Upper lobe of left lung (tissue), 6 donors: Measurements from ENCODE around the gene SPCS1. TPM values are rescaled to one million over a fixed set of nuclear protein-coding genes. Genes with fewer than 3 reads are reported as not detected.

Experiments used
- ATAC-seq, 2 donors: fragments of 200-7000 bp; cut with Tn5 transposase; one replicate each; pipeline ENCODE4 v1.9.1; 2022; ENCODE audit warnings: mild to moderate bottlenecking in 2 of 2, moderate library complexity in 2 of 2; ENCODE audit not compliant: low FRiP score in 2 of 2
- DNase-seq, 2 donors: peaks; one replicate each; pipeline ENCODE4 v3.0.0-alpha.2; 2019 to 2020
- H3K27ac ChIP-seq, 4 donors: fragments of 200-600 bp; sonication (generic); one replicate each; pipeline ENCODE4 v1.5.1; 2016 to 2019
- H3K27me3 ChIP-seq, 4 donors: fragments of 200-600 bp; sonication (generic); one replicate each; pipeline ENCODE4 v1.5.1; 2017 to 2019
- H3K36me3 ChIP-seq, 4 donors: fragments of 200-600 bp; sonication (generic); one replicate each; pipeline ENCODE4 v1.5.1; 2016 to 2019
- H3K4me1 ChIP-seq, 4 donors: fragments of 200-600 bp; sonication (generic); one replicate each; pipeline ENCODE4 v1.5.1; 2018 to 2019
- H3K4me3 ChIP-seq, 4 donors: fragments of 200-600 bp; sonication (generic); one replicate each; pipeline ENCODE4 v1.5.1; 2017 to 2019; ENCODE audit warnings: mild to moderate bottlenecking in 2 of 4, moderate library complexity in 1 of 4
- H3K9me3 ChIP-seq, 4 donors: fragments of 200-600 bp; sonication (generic); one replicate each; pipeline ENCODE4 v1.5.1; 2018 to 2019
- EP300 ChIP-seq, 4 donors: sonication (generic); formaldehyde crosslinking; IDR thresholded peaks; one replicate each; pipeline ENCODE4 v1.5.1; 2017; ENCODE audit warnings: antibody characterized with exemption in 4 of 4, control low read depth in 2 of 4
- POLR2A ChIP-seq, 4 donors: fragments of 450-650 bp; IDR thresholded peaks; one replicate each; pipeline ENCODE4 v1.5.1; 2016 to 2017; ENCODE audit warnings: antibody characterized with exemption in 4 of 4, mild to moderate bottlenecking in 2 of 4
- POLR2AphosphoS5 ChIP-seq, 2 donors: sonication (generic); formaldehyde crosslinking; IDR thresholded peaks; one replicate each; pipeline ENCODE4 v1.5.1; 2017; ENCODE audit warnings: antibody characterized with exemption in 2 of 2
- WGBS, 2 donors: methylation state at CpG; one replicate each; pipeline ENCODE4 v1.1.5; 2017 to 2018; 5-methylcytosine and 5-hydroxymethylcytosine counted together
- total RNA-seq, 6 donors: library from RNA; depleted of rRNA in 4 of 6; stranded (reverse); fragments of >200 nt in 4 of 6; gene quantifications; one replicate each; pipeline versions ENCODE4 v1.1.0 to v1.2.1, GENCODE V29; 2016 to 2021
- TF ChIP-seq, protein P1 (sequence below), 6 experiments: fragments of 450-650 bp in 4 of 6; fragments of 200-600 bp in 2 of 6; sonication (generic) in 2 of 6; IDR thresholded peaks; one replicate each; pipeline ENCODE4 v1.5.1; 2016 to 2019; ENCODE audit warnings: antibody characterized with exemption in 6 of 6
- donor health status: DM: no; HTN: no; CAD: no; lungs with moderate emphysema.
- donor health status: DM: no; HTN: yes; CAD: no; lungs with severe emphysema.

Gene SPCS1
- total RNA-seq, 6 donors from 2014 or later, result 13.6 to 92.4 (median 77.6) TPM

DNA sequence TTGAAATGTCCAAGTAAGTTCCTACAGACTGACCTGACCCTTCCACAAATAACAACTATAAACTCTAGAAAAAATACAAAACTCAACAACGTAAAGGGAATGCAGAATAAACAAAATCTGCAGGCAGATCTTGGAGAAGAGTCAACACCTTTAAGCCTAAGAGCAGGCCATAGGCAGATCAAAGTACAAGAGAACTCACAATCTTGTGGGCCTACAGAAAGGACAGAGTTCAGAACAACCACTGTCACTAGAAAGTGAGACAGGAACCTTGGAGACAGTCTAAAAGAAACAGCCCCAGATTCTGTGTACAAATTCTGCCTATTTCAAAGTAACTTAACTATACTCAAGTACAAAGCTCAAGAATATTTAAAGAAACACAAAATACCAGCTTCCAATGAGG is 33.8 kb downstream of the SPCS1 start:
- no peak overlapping the region for H3K4me3 ChIP-seq
- H3K27me3 ChIP-seq, result no peaks in the 10 kb centered on the region
- DNase-seq (no peak), ATAC-seq (no peak)
- WGBS, 2 donors, result 67 to 80% methylated on average over 1 of the region's 1 CpG
- H3K4me1 ChIP-seq, result no peaks in the 10 kb centered on the region
- H3K9me3 ChIP-seq, result no peaks in the 10 kb centered on the region
- no peak overlapping the region for H3K27ac ChIP-seq
- peaks cover 26 to 96% (median 60%) of the 10 kb centered on the region in 4 donors for H3K36me3 ChIP-seq
- TF ChIP-seq POLR2A (IDR thresholded peaks at IDR 0.05) (no peak), EP300 (IDR thresholded peaks at IDR 0.05) (no peak), POLR2AphosphoS5 (IDR thresholded peaks at IDR 0.05) (no peak)
- TF ChIP-seq, protein P1, sequence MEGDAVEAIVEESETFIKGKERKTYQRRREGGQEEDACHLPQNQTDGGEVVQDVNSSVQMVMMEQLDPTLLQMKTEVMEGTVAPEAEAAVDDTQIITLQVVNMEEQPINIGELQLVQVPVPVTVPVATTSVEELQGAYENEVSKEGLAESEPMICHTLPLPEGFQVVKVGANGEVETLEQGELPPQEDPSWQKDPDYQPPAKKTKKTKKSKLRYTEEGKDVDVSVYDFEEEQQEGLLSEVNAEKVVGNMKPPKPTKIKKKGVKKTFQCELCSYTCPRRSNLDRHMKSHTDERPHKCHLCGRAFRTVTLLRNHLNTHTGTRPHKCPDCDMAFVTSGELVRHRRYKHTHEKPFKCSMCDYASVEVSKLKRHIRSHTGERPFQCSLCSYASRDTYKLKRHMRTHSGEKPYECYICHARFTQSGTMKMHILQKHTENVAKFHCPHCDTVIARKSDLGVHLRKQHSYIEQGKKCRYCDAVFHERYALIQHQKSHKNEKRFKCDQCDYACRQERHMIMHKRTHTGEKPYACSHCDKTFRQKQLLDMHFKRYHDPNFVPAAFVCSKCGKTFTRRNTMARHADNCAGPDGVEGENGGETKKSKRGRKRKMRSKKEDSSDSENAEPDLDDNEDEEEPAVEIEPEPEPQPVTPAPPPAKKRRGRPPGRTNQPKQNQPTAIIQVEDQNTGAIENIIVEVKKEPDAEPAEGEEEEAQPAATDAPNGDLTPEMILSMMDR (IDR thresholded peaks at IDR 0.05), result no peak

DNA sequence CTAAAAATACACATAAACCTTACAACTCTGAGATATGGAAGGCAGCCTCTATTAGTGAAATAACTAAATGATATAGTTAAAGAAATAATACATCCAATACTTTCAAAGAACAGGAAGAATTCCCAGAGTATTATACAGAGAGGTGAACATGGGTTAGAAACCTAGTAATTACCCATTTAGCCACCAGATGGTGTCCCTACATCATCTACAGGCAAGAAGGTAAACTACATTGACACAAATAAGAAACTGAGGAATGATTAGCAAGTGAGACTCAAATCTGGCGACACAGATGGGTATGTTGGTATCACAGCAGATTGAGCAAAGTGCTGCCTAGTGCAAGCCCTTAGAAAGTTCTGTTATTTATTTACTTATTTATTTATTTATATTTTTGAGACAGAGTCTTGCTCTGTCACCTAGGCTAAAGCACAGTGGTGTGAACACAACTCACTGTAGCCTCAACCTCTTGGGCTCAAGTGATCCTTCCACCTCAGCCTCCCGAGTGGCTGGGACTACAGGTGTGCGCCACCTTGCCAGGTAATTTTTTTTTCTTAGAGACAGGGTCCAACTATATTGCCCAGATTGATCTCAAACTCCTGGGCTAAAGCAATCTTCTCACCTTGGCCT is 36.6 kb downstream of the SPCS1 start:
- no peaks in the 10 kb centered on the region for H3K4me1 ChIP-seq
- peak in 1 of 2 donors; percentile 52 for ATAC-seq
- WGBS, 2 donors, result 78 to 80% methylated on average over 3 of the region's 3 CpGs

DNA sequence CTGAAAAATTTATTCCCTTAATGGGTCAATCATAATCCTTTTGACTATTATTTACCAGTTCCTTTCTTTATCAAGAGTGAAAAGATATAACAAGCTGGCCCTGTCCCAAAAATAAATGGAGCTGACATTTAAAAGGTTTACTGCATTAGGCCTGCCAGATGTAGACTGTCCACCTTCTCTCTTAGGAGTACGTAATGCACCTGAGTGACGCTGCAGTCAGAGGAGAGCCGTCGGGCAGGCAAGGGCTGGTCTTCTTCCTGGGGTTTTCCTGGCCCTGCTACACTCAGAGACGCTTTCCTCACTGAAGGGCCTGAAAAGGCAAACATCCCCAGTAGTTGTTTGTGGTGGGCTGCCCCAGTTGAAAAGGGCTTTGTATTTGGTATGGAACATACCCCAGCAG is 37.2 kb downstream of the SPCS1 start:
- DNase-seq (no peak), ATAC-seq (no peak)
- H3K27ac ChIP-seq, result no peak overlapping the region
- H3K4me3 ChIP-seq, result no peak overlapping the region
- peaks cover 37 to 99% (median 68%) of the 10 kb centered on the region in 4 donors for H3K36me3 ChIP-seq
- TF ChIP-seq POLR2A (IDR thresholded peaks at IDR 0.05) (no peak), POLR2AphosphoS5 (IDR thresholded peaks at IDR 0.05) (no peak), EP300 (IDR thresholded peaks at IDR 0.05) (no peak)
- TF ChIP-seq, protein P1 (IDR thresholded peaks at IDR 0.05), result no peak
- no peaks in the 10 kb centered on the region for H3K9me3 ChIP-seq
- H3K4me1 ChIP-seq, result no peaks in the 10 kb centered on the region
- 90 to 93% methylated on average over 5 of the region's 5 CpGs for WGBS, 2 donors
- H3K27me3 ChIP-seq, result no peaks in the 10 kb centered on the region

More for the DNA sequence above, 36.6 kb downstream of the SPCS1 start:
- Histone ChIP-seq H3K36me3 (peaks cover 37 to 99% (median 71%) of the 10 kb centered on the region in 4 donors), H3K9me3 (no peaks in the 10 kb centered on the region), H3K4me3 (no peak overlapping the region), H3K27ac (no peak overlapping the region), H3K27me3 (no peaks in the 10 kb centered on the region)
- no peak for TF ChIP-seq EP300 (IDR thresholded peaks at IDR 0.05)
- TF ChIP-seq POLR2AphosphoS5 (IDR thresholded peaks at IDR 0.05), result no peak
- no peak for TF ChIP-seq POLR2A (IDR thresholded peaks at IDR 0.05)
- TF ChIP-seq, protein P1 (IDR thresholded peaks at IDR 0.05), result peak in 5 of 6 experiments; percentile 25 to 46 (median 40)
- no peak for DNase-seq

DNA sequence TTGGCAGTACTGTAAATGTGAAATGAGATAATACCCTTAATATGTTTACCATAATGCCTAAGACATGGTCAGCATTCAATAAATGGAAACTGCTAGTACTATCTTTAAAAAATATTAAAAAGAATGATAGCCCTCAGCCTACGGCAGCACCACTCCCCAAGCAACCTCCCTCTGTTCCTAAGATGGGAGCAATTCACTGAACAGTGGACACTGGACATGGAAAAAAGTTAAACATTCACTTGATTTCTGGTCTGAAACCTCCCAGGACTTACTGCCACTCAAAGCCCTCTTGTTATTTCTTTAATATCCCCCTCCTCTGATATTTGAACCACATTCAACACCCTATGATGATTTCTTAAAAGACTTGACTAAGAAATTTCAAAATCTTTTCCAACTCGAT is 37.8 kb downstream of the SPCS1 start:
- H3K4me3 ChIP-seq, result no peak overlapping the region
- ATAC-seq, result no peak
- TF ChIP-seq EP300 (IDR thresholded peaks at IDR 0.05) (no peak), POLR2AphosphoS5 (IDR thresholded peaks at IDR 0.05) (no peak), POLR2A (IDR thresholded peaks at IDR 0.05) (no peak)
- TF ChIP-seq, protein P1 (IDR thresholded peaks at IDR 0.05), result no peak
- H3K27ac ChIP-seq, result no peak overlapping the region
- WGBS, 2 donors, result 92 to 93% methylated on average over 2 of the region's 2 CpGs
- no peaks in the 10 kb centered on the region for H3K4me1 ChIP-seq
- H3K27me3 ChIP-seq, result no peaks in the 10 kb centered on the region
- H3K36me3 ChIP-seq, result peaks cover 37 to 99% (median 69%) of the 10 kb centered on the region in 4 donors
- H3K9me3 ChIP-seq, result no peaks in the 10 kb centered on the region
- DNase-seq, result no peak
